GM20431 (cell line): ENCODE measurements around the gene MSANTD3.
"Not testable (repeated sequence)": the region's sequence is repeated elsewhere in the genome, so short reads cannot be mapped to it uniquely, and the experiment has no call there.

Experiments used
- in situ Hi-C: fragments of 300-500 bp; cut with MseI, MboI; formaldehyde crosslinking; loops from one replicate; pipeline ENCODE4 v1.15.0; 2020; ENCODE audit warnings: low sequenced_read_pairs; ENCODE audit not compliant: unreplicated experiment

The MSANTD3 gene

GRCh38 chr9:100426530-100427365 lies at the start of gene MSANTD3:
Gene MSANTD3, plus strand, starts transcription at chr9:100427143. Its CDS starts 14,796 bp downstream, at chr9:100441939.
- in situ Hi-C loops, result no loop called here

- in situ Hi-C loops, result no loop called here
Observed at GRCh38 chr9:100379862-100380261, 47.1 kb upstream of the MSANTD3 start.

- in situ Hi-C loops, result not testable (repeated sequence)
Observed at GRCh38 chr9:100392989-100393388, 34.0 kb upstream of the MSANTD3 start.

- in situ Hi-C loops, result no loop called here
Observed at GRCh38 chr9:100394032-100394695, 32.8 kb upstream of the MSANTD3 start.

DNA sequence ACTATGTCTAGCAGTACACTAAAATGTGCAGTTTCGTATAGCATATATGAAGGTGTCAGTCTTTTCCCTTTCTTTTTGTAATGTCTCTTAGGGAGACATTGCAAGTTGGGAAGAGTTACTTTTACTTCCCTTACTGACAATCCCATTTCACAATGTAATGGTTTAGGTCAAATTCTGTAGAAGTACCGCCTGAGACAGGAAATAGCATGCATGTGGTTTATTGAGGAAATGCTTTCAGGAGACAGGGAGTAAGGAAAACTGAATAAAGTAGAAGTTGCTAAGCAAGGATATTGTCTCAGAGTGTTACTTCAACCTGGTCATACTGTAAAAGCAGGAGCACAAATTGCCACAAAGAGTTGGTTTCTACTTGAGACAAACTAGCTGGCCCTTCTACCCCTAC lies 32.1 kb upstream of the MSANTD3 start:
- in situ Hi-C loops, result no loop called here

DNA sequence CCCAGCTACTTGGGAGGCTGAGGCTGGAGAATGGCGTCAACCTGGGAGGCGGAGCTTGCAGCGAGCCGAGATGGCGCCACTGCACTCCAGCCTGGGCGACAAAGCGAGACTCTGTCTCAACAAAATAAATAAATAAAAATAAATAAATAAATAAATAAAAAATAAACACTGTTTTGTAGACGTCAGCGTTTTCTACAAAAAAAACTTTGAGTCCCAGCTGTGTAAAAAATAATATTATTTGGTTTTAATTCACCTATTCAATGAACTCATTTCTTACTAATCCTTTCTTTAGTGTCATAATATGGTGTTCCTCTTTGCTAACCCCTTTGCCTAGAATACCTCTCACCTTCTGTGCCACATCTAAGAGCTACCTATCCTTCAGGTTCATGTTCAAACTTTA lies 30.2 kb upstream of the MSANTD3 start:
- in situ Hi-C loops, result no loop called here

DNA sequence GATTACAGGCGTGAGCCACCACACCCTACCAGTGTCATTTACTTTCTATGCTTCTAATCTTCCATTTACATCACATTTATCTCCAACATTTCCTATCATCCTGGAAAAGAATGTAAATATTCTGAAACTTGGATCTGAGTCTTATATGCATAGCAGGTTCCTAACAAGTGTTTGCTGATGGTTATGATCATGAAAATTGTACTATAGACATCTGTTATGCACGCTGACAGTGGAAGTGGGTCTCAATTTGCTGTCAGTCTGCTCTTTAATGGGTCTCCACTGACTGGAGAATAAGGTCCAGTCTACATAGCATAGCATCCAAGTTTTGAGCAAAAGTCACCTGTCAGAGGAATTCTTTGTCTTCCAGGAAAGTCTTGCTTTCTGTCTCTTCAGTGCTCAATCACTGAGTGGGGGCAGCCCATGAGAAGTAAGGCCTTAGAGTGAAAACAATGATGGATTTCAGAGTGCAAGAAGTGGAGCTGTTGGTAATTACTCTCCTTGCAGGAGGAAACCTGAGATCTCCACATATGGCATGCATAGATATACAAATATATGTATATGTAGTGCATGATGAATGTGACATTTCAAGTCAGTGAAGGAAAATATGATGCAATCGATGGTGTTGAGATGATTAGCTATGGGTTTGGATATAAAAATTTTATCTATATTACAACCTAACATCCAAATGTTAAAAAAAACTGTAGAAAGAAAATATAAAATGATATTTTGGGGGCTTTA lies 29.2 kb upstream of the MSANTD3 start:
- in situ Hi-C loops, result no loop called here

DNA sequence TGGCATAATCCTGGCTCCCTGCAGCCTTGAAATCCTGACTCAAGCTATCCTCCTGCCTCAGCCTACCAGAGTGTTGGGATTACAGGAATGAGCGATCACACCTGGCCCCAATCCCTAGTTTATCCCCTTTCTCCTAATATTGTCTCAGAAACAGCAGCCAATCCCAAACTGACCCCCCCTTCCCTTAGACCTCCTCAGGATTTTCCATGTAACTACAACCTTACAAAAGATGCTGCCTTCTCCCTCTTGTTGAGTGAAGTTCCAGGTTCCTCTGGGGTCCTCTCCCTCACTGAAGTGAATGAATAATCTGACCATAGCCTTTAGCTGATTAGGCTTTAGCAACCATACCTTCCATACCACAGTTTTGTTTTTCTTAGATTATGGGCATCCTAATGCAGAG lies 25.9 kb upstream of the MSANTD3 start:
- in situ Hi-C loops, result no loop called here

- in situ Hi-C loops, result no loop called here
Observed at GRCh38 chr9:100406962-100407361, 20.0 kb upstream of the MSANTD3 start.

- in situ Hi-C loops, result no loop called here
Observed at GRCh38 chr9:100408546-100409175, 18.3 kb upstream of the MSANTD3 start.

- in situ Hi-C loops, result no loop called here
Observed at GRCh38 chr9:100409176-100409556, 17.8 kb upstream of the MSANTD3 start.

DNA sequence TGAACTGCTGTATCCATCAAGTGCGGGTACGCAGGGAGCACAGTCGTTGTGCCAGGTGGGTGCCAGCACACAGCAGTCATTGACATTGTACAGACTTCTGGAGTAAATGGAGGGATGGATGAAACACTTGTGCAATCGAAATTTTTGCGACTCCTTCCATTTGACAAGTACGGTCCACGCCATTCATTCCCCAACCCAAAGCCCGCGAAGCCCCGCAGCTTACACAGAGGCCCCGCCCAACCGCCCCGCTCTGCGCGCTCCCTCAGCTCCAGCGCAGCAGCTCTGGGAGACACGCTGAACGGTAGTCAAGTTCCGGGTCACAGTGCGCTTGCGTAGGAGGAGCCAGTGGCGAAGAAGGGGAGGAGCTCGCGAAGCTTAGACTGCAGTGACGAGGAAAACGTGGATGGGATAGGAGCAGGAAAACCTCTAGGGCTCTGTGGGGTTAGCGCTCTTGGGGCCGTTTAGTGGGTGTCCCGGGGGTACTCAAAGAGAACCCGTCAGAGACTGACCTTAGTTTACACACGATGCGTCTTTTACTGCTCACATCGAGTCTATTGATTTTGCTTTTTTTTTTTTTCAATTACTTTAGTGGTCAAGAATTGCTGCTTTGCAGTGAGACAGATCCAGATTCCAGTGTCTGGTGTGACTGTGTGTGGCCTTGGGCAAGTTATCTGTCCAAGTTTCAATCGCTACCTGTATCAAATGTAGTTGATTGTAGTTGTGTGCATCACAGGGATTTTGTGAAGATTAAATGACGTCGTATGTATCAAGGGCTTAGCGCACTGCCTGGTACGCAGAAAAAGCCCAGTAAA lies 15.3 kb upstream of the MSANTD3 start:
- in situ Hi-C loops, result no loop called here

GRCh38 chr9:100413839-100414420 lies 13.0 kb upstream of the MSANTD3 start:
- in situ Hi-C loops, result no loop called here

DNA sequence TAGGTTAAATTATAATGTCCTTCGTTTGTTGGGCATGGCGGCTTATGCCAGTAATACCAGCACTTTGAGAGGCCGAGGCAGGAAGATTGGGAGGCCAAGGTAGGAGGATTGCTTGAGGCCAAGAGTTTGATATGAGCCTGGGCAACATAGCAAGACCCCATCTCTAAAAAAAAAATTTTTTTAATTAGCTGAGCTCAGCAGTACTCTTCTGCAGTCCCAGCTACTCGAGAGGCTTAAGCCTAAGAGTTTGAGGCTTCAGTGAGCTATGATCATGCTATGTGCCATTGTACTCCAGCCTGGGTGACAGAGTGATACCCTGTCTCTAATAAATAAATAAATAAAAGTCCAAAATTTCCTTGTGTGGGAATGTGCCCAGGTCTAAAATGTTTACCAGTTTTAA lies 9.1 kb upstream of the MSANTD3 start:
- in situ Hi-C loops, result no loop called here

DNA sequence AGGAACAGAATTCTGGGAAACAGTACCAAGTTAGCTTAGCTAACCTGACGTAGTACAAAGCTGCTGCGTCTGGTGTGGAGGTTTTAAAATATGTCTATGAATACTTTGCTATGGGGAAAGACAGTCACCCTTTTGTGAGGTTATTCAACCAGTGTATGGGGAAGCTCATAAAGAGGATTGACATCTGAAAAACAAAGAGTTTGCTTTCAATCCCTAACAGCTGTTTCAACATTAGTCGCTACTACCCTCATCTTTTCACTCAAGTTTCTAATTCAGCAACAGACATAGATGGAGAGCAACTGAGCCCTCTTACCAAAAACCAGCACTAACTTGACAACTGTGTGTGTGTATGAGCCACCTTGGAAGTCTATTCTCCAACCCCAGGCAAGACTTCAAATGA lies 7.8 kb upstream of the MSANTD3 start:
- in situ Hi-C loops, result no loop called here

GRCh38 chr9:100421116-100421515 lies 5.8 kb upstream of the MSANTD3 start:
- in situ Hi-C loops, result not testable (repeated sequence)

- in situ Hi-C loops, result no loop called here
Observed at GRCh38 chr9:100425758-100426157, 1.2 kb upstream of the MSANTD3 start.

DNA sequence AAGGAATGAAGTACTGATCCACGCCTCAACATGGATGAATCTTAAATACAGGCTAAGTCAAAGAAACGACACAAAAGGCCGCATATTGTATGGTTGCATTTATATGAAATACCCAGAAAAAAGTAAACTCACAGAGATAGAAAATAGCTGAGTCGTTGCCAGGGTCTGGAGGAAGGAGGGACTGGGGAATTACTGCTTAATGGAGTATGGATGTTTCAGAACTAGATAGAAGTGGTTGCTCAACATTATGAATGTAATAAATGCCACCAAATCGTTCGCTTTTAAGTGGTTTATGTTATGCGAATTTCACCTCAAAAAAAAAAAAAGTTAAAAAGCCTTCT lies 784 bp upstream of the MSANTD3 start:
- in situ Hi-C loops, result no loop called here
